HL-60/S4 treated with retinoic acid at 250 ng/mL for 4 days and 3 days (cell line): ENCODE measurements around the gene ZNF358.
"Not testable (repeated sequence)": the region's sequence is repeated elsewhere in the genome, so short reads cannot be mapped to it uniquely, and the experiment has no call there.

Experiments used
- in situ Hi-C: fragments of 300-500 bp; cut with MboI; formaldehyde crosslinking; loops from 2 replicates; pipeline ENCODE4 v1.7.0; 2022; ENCODE audit warnings: low sequenced_read_pairs

ZNF358 gene

DNA sequence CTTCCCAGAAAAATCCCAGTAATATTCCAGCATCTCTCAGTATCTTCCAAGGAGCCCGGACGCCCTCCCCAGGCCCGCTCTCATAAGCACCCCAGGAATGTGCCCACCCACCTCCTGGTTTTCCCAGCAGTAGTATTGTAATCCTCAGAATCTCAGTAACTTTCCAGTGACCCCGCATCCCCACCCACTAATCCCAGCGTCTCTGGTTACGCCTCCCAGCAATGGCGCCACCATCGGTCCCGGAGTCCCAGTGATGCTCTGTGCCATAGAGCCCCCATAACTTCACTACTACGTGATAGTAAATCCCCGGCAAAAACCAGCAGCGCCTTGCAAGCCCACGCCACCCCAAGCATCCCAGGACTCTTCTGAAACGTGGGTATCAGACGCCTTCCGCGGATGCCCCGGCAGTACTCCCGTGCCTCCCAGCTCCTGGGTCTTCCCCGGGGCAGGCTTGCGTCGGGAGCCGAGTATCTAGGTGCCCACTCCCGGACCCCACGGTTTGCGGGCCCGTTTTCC, 18.7 kb downstream of the ZNF358 start:
- in situ Hi-C loops: no loop called here

DNA sequence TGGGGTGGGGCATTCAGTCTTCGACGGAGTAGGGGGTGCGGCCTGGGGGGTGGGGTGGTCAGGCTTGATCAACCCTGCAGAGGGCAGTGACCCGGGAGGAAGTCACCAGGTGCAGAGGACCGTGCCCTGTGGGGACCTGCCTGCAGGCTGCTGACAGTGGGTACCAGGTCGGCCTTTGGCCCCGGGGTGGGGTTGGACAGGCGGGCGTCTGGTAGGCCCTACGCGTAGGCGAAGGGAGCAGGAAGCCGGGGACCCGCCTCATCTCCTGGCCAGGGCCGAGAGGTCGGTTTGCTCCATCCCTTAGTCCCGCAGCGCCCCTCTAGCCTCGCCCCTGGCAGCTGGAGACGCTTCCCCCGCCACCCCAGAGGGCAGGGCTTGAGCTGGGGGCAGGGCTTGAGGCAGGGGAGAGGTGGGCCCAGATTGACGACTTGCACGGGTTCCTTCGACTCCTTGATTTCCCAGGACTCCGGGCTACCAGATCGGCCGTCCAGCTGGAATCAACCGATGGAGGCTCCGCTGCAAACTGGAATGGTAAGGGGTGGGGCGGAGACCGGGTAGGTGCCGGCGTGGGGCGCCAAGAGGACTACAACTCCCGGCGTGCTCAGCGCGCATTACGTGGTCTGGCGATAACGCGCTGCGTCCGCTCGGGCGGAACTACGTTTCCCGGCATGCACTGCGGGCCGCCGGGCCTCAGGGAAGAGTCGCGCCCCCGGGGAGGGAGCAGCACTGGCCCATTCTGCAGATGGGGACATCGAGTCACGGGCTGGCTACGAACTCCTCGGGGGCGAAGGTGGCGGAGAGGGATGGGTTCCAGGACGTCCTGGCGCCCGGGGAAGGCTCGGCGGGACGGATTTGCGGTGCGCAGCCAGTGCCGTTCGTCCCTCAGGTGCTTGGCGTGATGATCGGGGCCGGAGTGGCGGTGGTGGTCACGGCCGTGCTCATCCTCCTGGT, 19.4 kb downstream of the ZNF358 start, which contains the start of gene PNPLA6:
PNPLA6 (plus strand) TSS at position 671 of the 951 bp plus-strand sequence; CDS start at position 743, 72 bp downstream.
- in situ Hi-C loops: no loop called here

DNA sequence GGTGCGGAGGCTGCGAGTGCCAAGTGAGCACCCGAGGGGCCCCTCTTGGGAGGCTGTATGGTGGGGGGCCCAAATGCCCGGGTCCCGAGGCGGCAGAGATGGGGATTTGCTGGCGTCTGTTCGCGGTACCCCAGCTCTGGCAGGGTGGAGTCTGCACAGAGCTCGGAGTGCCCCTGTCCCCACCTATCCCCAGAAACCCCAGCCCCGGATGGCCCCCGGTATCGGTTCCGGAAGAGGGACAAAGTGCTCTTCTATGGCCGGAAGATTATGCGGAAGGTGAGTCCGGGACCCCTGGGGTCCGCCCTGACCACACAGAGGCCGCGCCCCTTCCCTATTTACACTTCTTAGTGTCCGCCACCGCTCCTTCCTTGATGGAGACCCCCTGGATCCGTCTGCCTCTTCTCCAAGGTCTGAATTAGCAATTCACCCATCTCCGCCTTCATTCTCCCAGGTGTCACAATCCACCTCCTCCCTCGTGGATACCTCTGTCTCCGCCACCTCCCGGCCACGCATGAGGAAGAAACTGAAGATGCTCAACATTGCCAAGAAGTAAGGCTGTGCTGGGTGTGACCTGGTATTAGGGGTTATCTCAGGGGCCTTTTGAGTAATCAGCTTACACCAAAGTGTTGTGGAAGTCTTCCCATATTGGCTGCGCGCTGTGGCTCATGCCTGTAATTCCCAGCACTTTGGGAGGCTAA, 20.2 kb downstream of the ZNF358 start:
- in situ Hi-C loops: no loop called here

DNA sequence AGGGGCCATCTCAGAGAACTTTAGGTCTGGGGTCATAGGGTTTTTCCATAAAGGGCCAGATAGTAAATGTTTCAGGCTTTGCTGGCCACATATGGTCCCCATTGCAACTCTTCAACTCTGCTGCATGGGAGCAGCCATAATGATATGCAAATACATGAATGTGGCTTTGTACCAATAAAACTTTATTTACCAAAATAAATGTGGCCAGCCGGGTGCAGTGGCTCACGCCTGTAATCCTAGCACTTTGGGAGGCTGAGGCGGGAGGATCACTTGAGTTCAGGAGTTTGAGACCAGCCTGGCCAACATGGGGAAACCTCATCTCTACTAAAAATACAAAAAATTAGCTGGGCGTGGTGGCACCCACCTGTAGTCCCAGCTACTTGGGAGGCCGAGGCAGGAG, 23.1 kb downstream of the ZNF358 start:
- in situ Hi-C loops: not testable (repeated sequence)

DNA sequence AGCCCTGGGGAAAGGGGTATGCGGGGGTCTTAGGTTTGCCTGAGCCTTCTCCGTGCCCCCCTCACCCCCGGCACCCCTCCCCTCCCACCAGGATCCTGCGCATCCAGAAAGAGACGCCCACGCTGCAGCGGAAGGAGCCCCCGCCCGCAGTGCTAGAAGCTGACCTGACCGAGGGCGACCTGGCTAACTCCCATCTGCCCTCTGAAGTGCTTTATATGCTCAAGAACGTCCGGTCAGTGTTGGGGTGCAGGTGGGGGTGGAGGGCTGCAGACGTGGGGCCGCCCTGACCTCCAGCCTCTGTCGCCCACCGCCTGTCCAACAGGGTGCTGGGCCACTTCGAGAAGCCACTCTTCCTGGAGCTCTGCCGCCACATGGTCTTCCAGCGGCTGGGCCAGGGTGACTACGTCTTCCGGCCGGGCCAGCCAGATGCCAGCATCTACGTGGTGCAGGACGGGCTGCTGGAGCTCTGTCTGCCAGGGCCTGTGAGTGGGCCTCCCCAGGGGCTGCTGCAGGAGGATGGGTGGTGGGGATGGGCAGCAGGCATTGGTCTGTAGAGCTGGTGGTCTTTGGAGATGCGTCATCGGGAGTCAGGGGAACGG, 24.0 kb downstream of the ZNF358 start:
- in situ Hi-C loops: no loop called here

DNA sequence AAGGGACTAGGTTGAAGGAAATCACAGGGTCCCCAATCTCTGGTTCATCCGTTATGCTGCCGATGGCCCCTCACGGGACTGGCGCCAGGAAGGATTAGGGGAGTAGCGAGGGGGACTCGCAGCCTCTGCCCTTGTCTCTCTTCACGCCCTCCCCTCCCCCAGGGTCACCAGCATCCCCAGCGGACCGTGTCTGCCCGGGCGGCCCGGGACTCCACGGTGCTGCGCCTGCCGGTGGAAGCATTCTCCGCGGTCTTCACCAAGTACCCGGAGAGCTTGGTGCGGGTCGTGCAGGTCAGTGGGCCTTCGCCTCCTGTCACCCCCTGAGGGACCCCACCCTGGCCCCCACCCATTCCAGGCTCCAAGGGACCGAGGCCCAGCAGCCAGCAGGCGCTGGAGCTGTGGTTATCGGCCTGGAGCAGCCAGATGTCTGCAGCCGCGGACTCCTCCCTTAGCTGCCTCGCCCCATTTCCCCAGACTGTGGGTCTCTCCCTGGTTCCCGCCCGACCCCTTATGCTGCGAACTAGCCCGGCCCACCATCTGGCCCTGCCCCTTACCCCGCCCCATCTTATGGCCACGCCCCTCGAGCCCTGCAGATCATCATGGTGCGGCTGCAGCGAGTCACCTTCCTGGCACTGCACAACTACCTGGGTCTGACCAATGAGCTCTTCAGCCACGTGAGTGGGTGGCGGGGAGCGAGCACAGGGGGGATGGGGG, 25.0 kb downstream of the ZNF358 start:
- in situ Hi-C loops: no loop called here

DNA sequence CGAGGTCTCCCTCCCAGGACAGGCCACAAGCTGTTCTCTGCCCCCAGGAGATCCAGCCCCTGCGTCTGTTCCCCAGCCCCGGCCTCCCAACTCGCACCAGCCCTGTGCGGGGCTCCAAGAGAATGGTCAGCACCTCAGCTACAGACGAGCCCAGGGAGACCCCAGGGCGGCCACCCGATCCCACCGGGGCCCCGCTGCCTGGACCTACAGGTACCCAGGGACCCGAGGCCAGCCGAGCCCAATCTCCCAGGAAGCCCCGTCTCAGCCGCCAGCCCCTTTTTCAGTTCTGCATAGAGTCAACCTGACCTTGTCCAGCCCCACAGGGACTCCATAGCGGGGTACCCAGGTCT, 25.5 kb downstream of the ZNF358 start:
- in situ Hi-C loops: no loop called here

DNA sequence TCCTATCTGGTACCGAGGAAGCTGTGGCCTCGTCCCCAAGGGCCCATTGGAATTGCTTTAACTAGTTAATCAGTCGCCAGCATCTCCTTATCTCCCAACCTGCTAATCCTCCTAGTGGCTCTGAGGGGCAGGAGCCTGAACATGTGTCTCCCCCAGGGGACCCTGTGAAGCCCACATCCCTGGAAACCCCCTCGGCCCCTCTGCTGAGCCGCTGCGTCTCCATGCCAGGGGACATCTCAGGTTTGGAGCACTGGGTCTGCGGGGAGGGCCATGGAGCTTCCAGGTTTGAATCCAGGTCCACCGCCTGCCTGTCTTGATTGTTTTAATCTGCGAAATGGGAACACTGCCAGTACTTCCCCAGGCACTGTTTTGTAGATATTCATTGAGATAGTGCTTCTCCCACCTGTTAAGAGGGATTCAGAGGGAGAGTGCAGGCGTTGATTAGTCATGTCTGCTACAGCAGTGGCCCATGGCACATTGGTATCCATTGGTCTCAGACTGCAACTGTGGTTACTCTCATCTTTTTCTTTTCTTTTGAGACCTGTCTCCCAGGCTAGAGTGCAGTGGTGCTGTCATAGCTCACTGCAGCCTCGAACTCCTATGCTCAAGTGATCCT, 26.0 kb downstream of the ZNF358 start:
- in situ Hi-C loops: no loop called here

DNA sequence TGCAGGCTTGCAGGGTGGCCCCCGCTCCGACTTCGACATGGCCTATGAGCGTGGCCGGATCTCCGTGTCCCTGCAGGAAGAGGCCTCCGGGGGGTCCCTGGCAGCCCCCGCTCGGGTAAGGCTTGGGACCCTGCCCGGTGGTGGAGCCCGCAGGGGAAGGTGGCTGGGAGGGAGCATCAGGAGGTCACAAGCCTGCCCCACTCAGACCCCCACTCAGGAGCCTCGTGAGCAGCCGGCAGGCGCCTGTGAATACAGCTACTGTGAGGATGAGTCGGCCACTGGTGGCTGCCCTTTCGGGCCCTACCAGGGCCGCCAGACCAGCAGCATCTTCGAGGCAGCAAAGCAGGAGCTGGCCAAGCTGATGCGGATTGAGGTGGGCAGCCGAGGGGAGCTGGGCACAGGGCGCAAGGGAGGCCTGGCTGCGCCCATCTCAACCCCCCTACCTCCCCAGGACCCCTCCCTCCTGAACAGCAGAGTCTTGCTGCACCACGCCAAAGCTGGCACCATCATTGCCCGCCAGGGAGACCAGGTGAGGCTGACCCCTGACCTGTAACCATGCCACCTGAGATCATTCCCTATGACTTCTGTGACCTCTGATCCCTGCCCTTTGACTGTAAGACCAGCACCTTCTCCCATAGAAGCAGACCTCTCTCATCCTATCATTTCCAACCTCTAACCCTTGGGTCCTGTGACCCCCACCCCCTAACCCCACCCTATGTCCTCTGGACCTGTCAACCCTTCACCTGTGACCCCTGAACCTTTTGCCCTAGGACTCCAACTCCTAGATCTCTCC, 26.8 kb downstream of the ZNF358 start:
- in situ Hi-C loops: no loop called here

DNA sequence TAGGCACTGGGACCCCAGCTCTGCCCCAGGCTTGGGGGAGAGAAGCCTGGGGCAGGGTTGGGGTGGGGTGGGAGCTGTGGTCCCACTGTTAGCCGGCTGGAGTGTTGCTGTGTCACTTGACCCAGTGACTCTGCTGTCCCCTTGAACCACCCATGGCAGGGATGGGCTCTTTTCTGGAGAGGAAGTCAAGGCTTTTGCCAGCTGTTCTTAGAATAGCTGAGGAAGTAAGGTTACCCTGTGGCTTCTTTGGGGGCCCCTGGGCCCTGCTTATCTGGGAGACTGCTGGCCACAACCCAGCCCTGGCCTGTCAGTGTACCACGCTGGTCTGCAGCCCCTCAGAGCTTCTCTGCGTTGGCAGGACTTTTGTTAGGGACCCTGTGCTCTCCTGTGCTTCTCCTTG, 28.7 kb downstream of the ZNF358 start:
- in situ Hi-C loops: no loop called here

DNA sequence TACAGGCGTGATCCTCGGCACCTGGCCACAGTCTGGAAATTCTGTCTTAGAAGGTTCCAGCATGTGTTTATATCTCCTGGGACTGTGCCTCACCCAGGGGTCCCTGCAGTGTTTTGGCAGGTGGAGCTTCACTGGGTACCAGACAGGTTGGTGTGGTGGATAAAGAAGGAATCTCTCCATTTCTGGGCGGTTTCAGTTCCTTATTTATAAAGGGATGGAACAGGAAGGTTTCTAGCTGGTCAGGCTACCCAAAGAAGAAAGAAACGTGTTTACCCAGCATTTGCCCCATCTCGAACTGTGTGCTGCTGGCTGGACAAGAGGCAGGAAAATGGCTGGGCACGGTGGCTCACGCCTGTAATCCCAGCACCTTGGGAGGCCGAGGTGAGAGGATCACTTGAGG, 29.4 kb downstream of the ZNF358 start:
- in situ Hi-C loops: no loop called here

DNA sequence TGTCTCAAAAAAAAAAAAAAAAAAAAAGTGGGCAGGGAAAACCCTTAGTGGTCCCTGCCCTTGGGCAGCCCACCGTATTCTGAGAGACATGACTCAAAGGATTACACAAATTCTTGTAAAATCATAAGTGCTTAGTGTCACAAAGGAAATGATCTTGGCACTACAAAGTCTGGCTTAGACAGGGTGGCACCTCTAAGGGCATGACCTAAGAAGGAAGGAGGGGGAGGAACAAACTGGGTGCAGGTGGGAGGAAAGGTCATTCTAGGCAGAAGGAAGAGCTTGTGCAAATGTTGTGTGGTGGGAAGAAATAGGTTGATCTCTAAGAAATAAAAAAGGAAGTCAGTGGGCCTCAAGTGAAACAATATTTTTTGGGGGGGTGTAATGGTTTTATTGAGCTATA, 30.0 kb downstream of the ZNF358 start:
- in situ Hi-C loops: no loop called here

DNA sequence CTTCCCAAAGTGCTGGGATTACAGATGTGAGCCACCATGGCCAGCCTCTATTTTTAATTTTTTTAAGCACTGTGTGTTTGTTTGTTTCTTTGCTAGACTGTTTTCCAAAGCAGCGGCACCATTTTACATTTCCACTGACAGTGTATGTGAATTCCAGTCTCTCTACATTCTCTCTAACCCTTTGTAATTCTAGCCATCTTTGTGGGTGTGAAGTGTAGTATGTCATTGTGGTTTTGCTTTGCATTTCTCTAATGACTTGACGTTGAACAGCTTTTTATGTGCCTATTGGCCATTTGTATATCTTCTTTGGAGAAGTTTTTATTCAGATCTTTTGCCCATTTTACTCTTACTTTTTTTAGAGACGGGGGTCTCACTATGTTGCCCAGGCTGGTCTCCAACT, 31.3 kb downstream of the ZNF358 start:
- in situ Hi-C loops: no loop called here

DNA sequence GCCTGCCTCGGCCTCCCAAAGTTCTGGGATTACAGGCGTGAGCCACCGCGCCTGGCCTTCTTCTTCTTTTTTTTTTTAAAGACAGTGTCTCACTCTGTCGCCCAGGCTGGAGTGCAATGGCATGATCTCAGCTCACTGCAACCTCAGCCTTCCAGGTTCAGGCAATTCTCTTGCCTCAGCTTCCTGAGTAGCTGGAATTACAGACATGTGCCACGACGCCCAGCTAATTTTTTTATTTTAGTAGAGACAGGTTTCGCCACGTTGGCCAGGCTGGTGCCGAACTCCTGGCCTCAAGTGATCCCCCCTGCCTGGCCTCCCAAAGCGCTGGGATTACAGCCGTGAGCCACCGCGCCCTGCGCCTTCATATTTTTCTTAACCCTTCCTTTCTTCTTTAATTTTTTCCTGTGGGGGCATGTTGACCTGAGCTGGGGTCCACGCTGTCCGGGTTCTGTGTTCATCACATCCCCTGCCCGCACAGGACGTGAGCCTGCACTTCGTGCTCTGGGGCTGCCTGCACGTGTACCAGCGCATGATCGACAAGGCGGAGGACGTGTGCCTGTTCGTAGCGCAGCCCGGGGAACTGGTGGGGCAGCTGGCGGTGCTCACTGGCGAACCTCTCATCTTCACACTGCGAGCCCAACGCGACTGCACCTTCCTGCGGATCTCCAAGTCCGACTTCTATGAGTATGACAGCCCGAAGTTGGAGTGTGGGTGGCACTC, 33.7 kb downstream of the ZNF358 start:
- in situ Hi-C loops: no loop called here

DNA sequence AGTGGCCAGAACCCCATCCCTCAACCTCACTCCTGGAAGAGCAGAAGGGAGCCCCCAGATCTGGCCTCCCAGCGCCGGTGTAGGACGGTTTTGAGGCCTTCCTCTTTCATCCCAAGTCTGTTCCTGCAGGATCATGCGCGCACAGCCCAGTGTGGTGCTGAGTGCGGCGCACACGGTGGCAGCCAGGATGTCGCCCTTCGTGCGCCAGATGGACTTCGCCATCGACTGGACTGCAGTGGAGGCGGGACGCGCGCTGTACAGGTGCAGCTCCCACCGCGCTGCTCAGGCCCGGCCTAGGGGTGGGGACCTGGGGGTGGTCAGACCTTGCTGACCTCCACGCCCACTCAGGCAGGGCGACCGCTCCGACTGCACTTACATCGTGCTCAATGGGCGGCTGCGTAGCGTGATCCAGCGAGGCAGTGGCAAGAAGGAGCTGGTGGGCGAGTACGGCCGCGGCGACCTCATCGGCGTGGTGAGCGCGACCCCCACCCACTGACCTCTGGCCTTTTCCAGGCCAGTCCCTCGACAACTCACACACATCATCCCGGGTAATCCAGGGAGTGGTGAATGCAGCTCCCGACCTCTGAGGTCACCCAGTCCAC, 34.4 kb downstream of the ZNF358 start:
- in situ Hi-C loops: no loop called here

DNA sequence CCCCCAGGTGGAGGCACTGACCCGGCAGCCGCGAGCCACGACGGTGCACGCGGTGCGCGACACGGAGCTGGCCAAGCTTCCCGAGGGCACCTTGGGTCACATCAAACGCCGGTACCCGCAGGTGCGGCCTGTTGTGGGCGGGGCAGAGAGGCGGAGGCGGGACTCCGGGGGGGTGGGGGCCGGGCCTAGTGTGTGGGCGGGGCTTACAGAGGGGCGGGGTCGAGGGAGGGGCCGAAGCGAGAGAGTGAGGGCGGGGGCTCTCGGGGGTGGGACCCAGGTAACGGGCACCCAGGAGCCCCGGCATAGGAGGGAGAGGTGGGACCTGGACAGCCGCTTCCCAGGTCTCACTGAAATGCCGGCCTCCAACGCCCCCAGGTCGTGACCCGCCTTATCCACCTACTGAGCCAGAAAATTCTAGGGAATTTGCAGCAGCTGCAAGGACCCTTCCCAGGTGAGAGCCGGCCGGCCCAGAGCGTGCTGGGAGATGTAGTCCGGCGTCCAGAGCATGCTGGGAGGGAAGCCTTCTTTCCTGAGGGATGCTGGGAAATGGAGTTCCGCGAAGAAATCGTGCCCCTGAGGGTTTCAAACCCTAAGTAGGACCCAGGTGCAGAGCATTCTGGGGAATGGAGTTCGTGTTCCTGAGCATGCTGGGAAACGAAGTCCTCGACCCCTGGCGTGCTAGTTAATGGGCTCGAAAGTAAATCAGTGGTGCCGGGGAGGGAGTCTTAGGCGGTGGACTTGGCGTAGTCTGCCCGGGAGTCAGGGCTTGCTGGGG, 35.3 kb downstream of the ZNF358 start:
- in situ Hi-C loops: no loop called here

DNA sequence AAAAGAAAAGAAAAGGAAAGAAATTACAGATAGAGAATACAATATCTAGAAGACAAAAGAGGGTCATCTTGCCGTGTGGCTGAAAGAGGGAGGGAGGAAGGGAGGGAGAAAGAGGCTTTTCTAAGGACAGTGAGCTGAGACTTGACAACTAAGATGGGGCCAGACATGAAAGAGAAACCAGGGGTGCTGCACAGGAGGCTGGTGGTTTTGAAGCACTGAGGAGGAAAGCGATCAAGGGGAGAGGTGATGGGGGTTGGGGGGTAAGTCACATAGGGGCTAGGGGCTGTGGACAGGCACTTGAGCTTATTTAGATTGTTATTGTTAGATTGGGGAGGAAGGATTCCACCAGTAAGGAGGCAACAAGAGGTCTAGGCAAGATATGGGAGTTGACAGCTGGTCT, 36.9 kb downstream of the ZNF358 start:
- in situ Hi-C loops: no loop called here

DNA sequence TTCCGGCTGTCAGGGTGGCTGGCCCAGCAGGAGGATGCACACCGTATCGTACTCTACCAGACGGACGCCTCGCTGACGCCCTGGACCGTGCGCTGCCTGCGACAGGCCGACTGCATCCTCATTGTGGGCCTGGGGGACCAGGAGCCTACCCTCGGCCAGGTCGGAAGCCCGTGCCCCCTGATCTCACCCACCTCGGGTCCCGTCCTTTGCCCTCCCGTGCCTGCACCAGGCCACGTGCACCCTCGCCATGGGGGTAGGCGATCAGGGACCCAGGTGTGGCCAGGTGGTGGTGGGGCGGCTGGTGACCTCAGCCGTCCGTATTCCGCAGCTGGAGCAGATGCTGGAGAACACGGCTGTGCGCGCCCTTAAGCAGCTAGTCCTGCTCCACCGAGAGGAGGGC, 38.7 kb downstream of the ZNF358 start:
- in situ Hi-C loops: no loop called here
